ENCODE data around the gene ULBP2.
"Not testable (repeated sequence)": the region's sequence is repeated elsewhere in the genome, so short reads cannot be mapped to it uniquely, and the experiment has no call there.

The ULBP2 gene

DNA sequence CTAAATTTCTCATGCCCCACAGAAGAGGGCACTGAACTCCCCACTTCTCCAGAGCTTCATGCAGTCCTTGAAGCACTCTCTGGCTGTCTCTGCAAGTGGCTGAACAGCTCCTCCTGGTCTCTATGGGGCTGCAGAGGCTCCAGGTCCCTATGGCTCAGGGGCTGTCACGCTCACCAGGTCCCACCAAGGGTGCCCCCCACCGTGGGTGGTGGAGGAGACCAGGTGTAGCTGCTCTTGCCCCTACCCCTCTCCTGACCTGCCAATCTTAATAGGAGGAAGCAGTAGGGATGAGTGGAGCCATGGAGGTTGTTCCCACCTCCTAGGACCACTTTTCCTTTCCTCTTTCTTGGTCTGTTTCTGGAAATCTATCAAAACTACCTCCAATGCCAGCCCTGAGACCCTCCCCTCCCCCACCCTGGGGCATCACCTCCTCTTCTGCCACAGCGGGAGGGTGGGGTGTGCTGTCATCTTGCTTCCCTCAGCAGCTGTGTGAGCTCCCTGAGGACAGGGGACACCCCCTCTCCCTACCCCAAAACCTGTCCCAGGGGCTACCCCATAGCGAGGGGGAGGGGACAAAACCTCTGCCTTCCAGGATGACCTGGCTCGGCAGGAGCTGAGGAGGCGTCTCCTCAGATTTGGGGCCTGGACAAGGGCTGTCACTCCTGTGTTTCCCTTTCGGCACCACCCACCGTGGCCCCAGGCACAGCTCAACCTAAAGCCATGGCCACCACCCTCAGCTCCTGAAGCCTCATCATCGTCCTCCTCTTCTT is 31.9 kb upstream of the ULBP2 start:
- no peak for DNase-seq

DNA sequence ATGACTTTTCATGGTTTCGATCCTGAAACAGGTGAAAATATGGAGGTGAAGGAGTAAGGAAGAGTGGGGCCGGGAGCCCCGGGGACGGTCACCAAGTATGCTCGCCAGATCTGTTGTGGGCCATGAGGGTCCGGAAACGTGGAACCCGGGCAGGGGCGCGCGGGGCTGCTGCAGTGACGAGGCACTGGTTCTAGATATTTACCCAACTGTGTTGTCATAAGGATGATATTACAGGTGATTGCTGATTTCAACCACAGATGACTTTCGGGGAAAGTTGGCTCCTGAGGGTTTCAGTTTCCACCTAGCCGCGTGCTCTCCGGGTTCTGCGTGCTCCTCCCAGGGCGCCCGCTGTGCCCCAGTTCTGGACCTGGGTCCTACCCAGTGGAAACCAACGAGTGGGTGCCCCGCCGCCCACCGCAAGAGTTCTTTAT is 31.1 kb upstream of the ULBP2 start:
- no peak for DNase-seq

DNA sequence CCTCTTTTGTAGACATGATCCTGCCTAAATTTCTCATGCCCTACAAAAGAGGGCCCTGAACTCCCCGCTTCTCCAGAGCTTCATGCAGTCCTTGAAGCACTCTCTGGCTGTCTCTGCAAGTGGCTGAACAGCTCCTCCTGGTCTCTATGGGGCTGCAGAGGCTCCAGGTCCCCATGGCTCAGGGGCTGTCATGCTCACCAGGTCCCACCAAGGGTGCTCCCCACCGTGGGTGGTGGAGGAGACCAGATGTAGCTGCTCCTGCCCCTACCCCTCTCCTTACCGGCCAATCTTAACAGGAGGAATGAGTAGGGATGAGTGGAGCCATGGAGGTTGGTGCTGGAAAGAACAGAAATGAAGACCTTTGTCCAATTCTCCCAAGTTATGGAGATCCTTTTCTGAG is 29.1 kb upstream of the ULBP2 start:
- not testable (repeated sequence) for DNase-seq

DNA sequence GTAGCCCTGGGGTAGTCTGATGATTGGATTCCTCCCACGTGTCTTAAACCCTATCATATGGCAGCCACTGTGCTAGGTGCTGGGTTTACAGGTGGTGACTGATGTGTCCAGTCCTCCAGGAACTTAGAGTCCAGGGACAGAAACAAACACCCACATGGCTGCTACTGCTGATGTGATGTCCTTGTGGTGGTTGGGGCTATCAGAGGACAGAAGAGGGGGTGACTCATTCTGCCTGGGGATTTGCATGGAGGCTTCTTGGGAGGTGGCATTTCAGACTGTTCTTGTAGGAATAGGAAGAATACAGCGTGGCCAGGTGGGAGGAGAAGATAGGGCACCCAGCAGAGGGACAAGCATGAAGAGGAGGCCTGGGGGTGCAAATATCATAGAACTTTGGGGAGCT is 28.7 kb upstream of the ULBP2 start:
- no peak for DNase-seq

DNA sequence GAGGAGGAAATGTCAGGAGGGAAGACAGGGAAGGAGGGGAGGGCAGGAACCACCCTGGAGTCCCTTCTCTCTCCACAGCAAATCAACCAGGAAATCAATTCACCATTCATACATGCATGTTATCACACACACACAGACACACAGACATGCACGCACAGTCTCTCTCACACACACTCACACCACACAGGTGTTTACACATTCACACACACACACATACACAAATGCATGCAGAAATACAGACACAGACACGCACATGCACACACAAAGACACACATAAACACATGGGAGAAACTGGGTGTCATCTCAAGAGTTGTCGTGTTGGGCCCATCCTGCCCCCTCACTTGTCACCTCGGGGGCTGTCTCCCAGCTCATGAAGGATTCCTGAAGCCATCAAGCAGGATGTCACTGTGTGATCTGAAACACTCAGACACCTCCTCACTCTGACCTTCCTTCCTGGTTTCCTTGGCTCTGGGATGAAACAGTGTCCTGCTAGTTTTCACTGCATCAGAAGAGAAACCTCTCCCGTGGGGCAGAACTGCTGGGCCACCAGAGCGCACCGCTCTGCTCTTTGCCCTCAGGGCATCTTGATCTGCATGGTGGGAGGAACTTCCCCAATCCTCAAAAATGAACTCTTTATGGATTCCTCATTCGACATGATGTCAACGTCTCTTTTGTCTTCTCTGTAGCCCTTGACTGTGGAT is 28.1 kb upstream of the ULBP2 start:
- no peak for DNase-seq

DNA sequence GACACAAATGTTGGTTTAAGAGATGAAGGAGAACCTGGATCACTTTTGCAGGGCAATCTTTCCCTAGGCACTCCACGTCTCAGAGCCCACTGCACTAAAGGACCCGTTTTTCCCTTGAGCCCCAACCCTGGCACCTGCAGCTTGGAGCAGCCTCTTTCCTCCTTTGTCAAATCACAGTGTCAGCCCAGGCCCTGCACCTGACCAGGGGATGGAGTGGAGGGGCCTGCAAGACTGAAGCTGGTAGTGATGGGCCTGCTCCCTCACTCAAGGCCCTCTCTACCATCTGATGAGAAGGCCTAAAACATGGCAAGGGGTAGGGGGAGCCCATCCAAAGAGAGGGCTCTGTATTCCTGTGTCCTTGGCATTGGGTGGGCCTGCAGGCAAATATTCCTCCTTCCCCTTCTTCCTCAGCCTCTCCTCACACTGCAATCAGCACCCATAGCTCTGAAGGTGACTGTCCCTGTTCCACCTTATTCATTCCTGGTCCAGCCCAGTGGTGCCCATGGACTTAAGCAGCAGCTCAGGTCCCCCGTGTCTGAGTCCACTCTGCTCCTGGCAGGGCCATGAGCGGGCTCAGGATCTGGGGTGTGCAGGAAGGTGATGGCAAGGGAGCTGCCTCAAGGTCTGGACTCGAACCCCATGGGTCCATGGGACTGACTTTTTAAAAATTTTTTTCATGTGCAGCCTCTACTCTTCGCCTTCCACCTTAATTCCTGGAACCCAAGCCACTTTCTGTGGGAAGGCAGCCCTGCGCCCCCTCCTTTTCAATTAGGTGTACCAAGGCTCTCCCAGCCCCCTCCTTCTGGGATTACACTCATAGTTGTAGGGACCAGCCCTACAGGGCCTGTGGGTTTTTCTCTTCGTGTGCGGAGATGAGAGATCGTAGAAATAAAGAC is 25.6 kb upstream of the ULBP2 start:
- no peak for DNase-seq

DNA sequence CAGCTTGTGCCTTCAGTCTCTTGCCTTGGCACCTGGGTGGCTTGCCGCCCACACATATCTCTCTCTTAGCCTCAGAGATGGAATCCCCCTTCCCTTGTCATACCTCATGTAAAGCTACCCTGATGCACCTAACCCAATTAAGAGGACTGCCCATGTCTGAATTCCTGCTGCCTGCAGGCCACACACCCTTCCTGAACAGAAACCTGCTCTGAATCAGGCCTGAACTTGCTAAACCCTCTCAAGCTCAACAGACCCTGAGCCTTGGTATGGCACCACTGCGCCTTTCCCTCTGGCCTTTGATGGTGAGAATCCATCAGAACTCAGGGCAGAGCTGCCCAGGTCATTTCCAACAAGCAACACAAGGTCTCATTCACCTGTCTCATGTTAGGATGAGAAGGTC is 24.1 kb upstream of the ULBP2 start:
- no peak for DNase-seq

DNA sequence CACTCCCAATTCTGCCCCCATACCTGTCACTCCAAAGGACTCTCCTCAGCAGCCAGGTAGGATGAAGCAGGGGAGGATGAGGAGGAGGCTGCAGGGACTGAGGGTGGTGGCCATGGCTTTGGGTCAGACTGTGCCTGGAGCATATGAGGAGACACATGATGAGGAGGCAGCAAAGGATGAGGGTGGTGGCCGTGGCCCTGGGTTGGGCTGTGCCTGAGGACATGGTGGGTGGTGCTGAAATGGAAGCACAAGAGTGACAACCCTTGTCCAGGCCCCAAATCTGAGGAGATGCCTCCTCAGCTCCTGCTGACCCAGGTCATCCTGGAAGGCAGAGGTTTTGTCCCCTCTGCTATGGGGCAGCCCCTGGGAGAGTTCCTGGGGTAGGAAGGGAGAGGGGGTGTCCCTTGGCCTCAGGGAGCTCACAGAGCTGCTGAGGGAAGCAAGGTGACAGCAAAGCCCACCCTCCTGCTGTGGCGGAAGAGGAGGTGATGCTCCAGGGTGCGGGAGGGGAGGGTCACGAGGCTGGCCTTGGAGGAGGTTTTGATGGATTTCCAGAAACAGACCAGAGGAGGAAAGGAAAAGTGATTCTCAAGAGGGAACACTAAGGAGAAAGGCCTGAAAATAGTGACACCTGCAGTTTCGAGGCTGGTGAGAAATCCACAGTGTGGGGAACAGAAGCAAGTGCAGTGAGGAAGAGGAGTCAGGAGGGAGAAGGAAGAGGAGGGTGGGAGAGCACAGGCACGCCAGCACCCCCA is 23.5 kb upstream of the ULBP2 start:
- no peak for DNase-seq

DNA sequence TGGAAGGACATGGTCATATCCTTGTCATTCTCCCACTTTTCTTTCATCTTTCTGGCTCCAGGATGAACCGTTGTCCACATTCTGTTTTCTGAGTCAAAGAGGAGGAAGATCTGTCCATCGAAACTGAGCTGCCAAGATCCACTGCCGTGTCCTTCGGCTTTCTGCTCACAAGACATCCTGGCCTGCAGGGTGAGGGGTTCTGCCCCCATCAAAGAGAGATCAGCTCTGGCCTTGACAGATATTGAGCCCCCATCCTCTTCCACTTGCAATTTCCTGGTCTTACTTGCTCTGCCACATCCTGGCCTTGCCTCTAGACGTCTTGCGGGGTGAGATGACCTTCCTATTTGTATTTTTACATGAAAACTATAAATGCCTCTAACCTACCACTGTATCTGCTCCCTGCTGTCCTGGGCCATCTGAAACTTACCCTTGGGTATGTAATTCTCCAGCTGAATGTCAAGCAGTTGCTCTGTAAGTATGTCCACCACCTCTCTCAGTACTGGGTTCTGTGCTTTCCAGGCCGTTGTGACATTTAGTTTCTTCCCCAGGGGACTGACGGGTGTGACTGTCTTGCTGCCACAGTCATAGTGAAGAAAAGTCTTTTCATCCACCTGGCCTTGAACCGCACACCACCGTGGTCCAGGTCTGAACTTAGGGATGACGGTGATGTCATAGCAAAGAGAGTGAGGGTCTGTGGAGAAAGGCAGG is 22.5 kb upstream of the ULBP2 start:
- not testable (repeated sequence) for DNase-seq

DNA sequence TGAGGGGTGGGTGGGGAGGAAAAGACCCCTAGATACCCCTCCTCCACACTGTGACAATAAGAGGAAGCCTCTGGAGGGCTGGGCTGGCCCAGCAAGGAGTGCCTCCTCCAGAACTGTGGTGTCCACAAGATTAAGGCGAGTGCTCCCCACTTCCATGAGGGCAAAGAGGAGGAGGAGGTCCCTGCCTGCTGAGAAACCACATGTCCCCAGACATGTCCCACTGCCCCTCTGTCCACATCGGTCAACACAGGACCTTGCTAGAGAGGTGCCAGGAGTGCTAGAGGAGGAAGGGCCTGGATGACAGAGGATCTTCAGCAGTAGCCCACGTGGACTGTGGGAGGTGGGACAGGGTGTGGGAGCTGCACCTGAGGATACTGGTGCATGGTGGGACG is 22.0 kb upstream of the ULBP2 start:
- DNase-seq: no peak

DNA sequence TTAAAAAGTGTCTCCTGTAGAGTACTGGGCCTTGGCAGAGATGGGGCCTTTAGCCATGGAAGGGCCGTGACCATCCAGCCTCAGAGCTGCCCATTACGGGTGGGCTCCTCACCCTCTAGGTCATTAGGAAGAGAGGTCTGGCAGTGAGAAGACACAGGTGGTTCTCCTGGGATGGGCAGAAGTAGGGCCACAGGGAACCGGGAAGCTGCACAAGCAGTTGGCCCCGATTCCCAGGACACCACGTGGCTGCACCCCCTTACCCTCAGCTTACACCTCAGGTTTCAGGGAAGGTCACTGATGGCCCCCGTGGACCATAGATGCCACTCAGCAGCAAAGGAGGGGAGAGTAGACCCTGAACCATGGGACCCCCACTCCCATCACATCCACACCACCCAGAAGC is 20.5 kb upstream of the ULBP2 start:
- no peak for DNase-seq

DNA sequence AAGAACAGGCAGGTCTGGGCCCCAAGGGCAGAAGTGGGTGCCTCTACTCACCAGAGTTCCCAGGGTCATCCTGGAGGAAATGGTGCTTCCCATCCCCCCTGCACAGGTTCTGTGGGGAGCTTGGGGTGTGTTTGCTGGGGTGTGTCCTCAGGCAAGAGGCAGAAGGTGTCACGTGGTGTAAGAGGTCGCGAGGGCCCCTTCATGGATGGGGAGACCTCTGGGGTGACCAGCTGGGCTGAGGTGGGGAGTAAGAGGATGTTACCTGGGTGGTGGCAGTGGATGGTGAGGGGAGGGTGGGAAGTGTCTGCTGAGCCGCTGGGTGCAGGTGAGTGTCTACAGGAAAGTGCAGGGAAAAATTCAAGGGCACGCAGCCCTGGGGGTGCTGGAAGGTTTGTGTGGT is 19.7 kb upstream of the ULBP2 start:
- not testable (repeated sequence) for DNase-seq

DNA sequence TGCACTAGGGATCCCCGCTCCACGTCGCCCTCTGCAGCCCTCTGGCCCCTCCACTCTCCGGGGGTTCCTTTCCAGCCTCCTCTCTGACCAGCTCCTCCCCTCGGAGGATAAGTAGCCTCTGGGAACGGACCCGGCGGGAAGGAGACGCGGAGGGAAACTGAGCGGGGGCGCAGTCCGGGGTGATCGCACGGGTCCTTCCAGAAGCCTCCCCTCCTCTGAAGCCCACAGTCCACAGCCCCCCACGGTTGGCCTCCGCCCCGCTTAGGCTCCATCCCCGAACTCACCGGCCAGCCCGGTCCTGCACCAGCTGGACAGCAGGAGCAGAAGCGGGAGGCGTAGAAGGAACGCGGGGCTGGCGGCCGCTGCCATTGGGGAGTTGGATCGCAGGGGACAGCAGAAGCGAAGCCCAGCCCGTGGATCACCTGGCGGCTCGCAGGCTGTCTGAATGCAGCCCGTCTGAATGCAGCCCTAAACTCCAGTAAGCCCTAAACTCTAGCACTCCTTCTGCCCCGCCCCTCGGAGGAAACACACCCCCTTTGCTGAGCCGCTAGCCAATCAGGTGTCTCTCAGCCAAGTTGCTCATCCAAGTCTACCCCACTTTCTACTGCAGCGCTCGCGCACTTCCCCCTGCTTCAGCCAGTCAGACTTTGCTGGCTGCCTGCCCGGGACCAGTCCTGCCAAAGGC is 19.0 kb upstream of the ULBP2 start, which contains the start of gene RAET1G:
Gene RAET1G (minus strand): TSS at position 480 of the 685 bp plus-strand sequence. CDS start 111 bp downstream, at position 369.
- DNase-seq: no peak

DNA sequence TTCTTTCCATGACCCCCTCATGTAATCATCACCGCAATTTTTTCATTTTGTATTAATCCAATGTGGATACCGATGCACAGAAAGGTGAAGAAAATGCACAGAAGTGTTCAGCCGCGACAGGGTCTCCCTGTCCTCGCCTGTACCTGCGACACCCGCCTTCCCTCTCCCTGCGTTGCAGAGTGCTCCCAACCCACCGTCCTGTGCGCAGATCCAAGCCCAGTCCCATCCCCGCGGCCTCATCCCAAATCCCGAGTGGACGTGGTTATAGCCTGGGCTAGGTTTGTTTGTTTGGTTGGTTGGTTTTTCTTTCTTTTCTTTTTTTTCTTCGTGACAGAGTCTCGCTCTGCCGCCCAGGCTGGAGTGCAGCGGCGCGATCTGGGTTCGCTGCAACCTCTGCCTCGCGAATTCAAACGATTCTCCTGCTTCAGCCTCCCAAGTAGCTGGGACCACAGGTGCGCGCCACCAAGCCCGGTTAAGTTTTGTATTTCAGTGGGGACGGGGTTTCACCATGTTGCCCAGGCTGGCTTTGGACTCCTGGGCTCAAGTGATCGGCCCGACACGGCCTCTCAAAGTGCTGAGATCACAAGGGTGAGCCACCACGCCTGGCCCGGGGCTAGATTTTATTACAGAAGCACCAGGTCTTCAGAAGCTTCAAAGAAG is 18.4 kb upstream of the ULBP2 start:
- DNase-seq: no peak

DNA sequence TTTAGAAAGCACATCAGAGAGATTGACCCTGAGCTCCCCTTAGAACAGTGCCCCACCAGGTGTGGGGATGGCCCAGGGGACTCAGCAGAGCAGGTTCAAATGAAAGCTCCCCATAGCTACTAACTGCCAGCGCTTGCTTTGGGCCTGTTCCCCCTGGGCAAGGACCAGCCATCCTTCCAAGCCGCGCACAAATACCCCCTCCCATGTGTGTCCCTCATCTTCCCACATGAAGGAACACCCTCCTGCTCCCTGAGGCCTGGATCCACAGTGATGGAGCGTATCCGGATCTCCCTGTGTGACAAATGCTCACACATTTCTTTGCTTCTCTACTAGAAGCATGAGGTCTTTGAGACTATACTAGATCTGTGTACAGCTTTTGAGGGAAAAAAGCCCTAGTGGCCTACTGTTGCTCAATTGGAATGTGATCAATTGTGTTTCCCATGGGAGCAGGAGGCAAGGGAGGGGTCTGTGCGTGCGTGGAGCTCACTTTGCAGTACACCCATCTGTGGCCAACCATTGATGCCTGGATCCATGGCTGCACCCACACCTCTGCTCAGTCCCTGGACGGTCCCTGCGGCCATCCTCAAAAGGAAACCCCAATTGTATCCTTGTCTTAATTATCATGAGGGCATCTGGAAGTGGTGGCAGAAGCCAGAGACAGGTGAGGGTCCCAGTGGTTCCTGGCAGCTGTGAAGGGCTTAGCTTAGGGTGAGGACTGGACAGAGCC is 17.4 kb upstream of the ULBP2 start:
- DNase-seq: no peak

DNA sequence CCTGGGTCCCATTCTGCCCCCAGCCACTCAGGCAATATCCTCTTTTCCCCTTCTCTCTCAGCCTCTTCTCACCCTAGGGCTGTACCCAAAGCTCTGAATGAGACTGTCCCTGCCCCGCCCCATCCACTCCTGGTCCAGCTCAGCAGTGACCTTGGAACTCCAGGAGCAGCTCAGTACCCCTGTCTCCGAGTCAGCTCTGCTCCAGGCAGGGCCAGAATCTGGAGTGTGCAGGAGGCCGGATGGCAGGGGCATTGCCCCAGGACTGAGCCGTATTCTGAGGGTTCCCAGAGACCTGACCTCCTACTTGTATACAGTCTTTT is 16.9 kb upstream of the ULBP2 start:
- no peak for DNase-seq

DNA sequence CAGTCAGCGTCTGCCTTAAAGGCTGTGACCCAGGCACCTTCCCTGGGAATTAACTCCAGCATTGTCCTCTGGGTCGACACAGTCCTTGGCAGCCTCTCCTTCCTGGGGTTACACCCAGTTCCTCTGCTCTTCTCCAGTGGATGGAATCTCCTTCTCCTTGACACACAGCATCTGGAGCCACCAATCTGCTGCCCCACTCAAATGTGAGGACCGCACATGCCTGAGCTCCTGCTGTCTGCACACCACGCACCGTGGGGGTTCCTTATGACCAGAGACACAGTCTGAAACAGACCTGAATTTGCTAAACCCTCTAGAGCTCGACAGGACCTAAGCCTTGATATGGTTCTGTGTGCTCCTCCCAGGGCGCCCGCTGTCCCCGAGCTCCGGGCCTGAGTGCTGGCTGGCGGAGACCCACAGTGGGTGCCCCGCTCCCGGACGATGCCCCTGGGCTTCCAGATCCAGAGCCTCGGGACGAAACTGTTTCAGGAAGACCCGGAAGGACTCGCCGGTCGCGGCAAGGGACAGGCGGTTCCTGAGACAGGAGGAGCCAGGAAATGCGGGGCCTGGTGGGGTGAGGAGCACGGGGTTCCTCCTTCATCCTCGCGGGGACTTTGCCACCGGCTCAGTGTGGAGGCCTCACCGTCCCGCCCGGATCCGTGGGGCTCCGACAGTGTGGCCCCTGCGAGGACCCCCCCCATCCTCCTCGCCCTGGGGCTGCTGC is 16.4 kb upstream of the ULBP2 start:
- DNase-seq: no peak

DNA sequence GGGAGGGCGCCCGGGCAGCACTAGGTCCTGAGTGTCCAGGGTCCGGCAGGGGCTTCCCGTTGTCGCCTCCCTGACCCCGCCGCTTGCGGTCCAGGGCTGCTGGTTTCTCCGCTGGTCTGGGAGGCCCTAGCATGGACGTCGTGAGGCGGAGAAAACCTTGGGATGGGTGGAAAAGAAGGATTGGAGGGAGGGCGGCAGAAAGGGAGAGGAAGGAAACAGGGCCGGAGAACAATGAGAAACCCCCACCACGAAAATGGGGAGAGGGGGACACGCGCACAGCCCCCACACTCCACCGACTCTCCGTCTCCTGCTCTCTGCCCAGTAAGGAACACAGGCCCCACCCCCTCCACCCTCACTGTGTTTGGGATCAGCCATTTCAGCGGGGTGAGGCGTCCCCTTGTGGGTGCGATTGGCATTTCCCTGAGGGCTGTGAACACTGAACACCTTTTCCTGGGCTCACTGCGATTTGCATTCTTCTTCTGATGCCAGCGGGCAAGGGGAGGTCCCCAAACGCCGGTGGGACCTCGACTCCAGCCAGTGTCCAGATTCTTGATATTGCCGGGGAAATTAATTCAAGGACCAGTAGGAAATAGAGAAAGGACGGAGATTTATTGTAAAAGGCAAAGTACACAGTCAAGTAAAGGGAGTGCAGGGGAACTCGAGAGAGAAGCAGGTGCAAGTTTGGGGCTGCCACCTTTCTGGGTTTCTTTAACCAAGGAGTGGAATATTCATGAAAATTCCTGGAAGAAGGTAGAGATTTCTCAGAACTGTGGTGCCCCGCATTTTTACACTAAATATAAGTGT is 15.6 kb upstream of the ULBP2 start:
- no peak for DNase-seq

DNA sequence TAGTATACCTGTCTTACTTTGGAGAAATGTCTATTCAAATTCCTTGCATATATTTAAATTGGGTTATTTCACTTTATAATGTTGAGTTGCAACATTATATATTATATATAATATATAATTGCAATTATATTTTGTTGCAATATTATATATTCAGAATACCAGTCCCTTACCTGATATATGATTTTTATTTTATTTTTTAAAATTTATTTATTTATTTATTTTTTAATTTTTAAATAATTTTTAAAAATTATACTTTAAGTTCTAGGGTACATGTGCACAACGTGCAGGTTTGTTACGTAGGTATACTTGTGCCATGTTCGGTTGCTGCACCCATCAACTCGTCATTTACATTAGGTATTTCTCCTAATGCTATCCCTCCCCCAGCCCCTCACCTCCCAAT is 14.8 kb upstream of the ULBP2 start:
- DNase-seq: not testable (repeated sequence)

Measured in NCI-H2081 treated with DMSO at 0.1 percent for 48 hours (cell line).